Measurements from ENCODE around the gene NAGS. TPM values are rescaled to one million over a fixed set of nuclear protein-coding genes. Genes with fewer than 3 reads are reported as not detected.
"Not testable (repeated sequence)": the region's sequence is repeated elsewhere in the genome, so short reads cannot be mapped to it uniquely, and the experiment has no call there.

The NAGS gene, protein sequence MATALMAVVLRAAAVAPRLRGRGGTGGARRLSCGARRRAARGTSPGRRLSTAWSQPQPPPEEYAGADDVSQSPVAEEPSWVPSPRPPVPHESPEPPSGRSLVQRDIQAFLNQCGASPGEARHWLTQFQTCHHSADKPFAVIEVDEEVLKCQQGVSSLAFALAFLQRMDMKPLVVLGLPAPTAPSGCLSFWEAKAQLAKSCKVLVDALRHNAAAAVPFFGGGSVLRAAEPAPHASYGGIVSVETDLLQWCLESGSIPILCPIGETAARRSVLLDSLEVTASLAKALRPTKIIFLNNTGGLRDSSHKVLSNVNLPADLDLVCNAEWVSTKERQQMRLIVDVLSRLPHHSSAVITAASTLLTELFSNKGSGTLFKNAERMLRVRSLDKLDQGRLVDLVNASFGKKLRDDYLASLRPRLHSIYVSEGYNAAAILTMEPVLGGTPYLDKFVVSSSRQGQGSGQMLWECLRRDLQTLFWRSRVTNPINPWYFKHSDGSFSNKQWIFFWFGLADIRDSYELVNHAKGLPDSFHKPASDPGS
- 5.1 and 5.9 TPM in 2 replicates for total RNA-seq (2014; rRNA removed; shearing (Covaris generic))

DNA sequence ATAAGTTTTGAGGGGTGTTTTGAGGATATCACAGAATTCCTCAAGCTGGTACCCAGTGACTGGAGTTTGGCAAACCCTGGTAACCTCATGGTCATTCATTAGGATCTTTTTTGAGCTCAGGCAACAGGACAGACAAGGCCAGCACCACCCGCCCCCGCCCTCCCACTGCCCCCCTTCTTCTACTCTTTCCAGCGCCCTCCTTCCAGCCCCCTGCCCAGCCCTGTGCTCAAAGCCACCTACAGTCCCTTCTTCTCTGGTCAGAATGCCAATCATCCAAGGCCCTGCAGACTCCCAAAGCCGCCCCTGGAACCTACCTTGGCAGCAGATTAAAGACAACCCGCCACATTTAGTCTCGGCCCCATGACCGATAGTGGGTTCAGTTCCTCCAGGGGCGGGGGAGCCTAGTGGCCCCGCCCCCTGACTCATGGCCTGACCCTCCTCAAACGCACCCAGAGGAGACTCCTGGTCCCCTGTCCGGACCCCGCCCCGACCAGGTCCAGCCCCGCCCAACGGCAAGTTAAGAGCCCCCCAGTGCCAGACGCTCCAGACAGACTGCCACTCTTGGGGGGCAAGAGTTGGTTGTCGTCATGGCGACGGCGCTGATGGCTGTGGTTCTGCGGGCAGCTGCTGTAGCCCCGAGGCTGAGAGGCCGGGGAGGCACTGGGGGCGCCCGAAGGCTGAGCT, at the start of gene NAGS:
Gene NAGS (plus strand): TSS at position 546 of the 684 bp plus-strand sequence. CDS start 42 bp downstream, at position 588.
- H3K4me3 ChIP-seq (ENCODE audit: insufficient read depth, low read depth, low read length): peak within 1 kb of the TSS; percentile 59
- peaks cover 27% of the 10 kb centered on the region for H3K27me3 ChIP-seq (ENCODE audit: control insufficient read depth, insufficient read depth, low read length)
- DNase-seq: peak; percentile 87
- H3K36me3 ChIP-seq (replicated peaks; ENCODE audit: control insufficient read depth, insufficient read depth, low read length): no peaks in the 10 kb centered on the region

- Histone ChIP-seq H3K27me3 (ENCODE audit: control insufficient read depth, insufficient read depth, low read length) (peaks cover 21% of the 10 kb centered on the region), H3K36me3 (replicated peaks; ENCODE audit: control insufficient read depth, insufficient read depth, low read length) (no peaks in the 10 kb centered on the region), H3K4me3 (ENCODE audit: insufficient read depth, low read depth, low read length) (no peak overlapping the region)
- DNase-seq: no peak
Observed at GRCh38 chr17:43956222-43956621, 48.2 kb upstream of the NAGS start.

DNA sequence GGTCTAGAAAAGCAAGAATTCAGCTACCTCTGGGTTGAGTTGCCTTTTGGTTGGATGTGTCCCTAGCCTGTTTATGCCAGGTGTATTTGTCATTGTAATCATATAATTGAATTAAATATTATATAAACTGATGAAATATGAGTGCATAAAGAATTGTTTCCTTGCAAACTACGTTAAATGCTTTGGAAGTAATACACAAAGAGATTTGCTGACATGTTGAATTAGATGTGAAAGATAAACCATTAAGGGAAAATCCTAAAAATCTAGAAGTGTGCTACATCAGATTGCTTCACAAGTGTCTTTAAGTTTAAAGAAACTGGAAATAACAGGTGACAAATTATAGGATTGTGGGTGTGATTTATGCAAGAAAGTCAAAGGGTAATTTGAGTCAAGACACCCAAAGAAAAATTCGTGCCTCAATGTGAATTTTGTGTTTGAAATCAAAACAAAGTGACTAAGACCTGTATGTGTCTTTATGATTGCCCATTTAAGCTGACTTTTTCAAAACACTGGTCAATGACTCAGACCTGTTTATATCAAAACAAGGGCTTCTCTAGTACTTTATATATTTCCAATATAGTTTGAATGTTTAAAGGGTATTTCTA, 45.6 kb upstream of the NAGS start:
- DNase-seq: no peak
- no peaks in the 10 kb centered on the region for H3K36me3 ChIP-seq (replicated peaks; ENCODE audit: control insufficient read depth, insufficient read depth, low read length)
- H3K27me3 ChIP-seq (ENCODE audit: control insufficient read depth, insufficient read depth, low read length): peaks cover 10% of the 10 kb centered on the region
- H3K4me3 ChIP-seq (ENCODE audit: insufficient read depth, low read depth, low read length): no peak overlapping the region

DNA sequence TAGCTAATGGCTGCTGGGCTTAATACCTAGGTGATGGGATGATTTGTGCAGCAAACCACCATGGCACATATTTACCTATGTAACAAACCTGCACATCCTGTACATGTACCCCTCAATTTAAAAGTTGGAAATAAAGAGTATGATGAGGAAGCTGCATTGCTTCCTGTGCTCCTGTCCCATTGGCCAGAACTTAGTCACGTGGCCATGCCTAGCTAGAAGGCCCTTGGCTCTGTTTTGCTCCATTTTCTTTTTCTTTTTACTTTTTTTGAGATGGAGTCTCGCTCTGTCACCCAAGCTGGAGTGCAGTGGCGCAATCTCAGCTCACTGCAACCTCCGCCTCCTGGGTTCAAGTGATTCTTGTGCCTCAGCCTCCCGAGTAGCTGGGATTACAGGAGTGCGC, 43.1 kb upstream of the NAGS start:
- not testable (repeated sequence) for H3K27me3 ChIP-seq (ENCODE audit: control insufficient read depth, insufficient read depth, low read length); H3K36me3 ChIP-seq (replicated peaks; ENCODE audit: control insufficient read depth, insufficient read depth, low read length); DNase-seq; H3K4me3 ChIP-seq (ENCODE audit: insufficient read depth, low read depth, low read length)

DNA sequence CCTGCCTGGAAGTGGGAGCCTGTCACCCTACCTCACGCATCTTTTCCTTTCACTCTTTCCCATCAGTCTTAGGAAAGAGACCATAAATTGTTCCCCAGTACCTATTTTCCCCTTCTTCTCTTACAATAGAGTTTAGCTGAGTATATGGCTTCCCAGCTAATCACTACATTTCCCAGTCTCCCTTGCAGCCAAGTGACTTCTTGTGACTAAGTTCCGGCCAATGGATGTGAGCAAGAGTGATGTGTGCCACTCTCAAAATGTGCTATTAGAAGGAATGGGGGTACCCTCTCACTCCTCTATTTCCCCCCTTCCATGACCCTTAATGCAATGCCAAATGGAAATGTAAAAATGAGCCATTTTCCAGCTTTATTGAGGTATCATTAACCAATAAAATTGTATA, 42.5 kb upstream of the NAGS start:
- no peaks in the 10 kb centered on the region for H3K36me3 ChIP-seq (replicated peaks; ENCODE audit: control insufficient read depth, insufficient read depth, low read length)
- no peak overlapping the region for H3K4me3 ChIP-seq (ENCODE audit: insufficient read depth, low read depth, low read length)
- no peak for DNase-seq
- no peaks in the 10 kb centered on the region for H3K27me3 ChIP-seq (ENCODE audit: control insufficient read depth, insufficient read depth, low read length)

GRCh38 chr17:43962479-43962878, 41.9 kb upstream of the NAGS start:
- no peak for DNase-seq
- Histone ChIP-seq H3K36me3 (replicated peaks; ENCODE audit: control insufficient read depth, insufficient read depth, low read length) (no peaks in the 10 kb centered on the region), H3K4me3 (ENCODE audit: insufficient read depth, low read depth, low read length) (no peak overlapping the region), H3K27me3 (ENCODE audit: control insufficient read depth, insufficient read depth, low read length) (no peaks in the 10 kb centered on the region)

DNA sequence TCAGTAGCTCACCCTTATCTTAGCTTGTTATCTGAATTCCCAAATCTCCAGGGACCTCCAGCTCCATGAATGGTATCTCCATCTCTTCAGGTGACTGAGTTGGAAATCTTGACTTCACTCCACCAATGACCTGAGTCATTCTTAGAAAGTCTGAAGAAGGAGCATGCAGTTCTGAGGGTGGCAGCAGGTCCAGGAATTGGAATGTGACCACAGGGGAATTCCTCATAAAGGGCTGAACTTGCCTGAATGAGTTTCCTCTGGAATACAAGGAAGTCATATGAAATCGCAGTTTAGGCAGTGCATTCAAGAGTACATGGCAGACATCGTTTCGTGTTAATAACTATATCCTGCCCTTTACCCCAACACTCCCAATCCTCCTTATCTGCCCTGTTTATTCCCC, 38.1 kb upstream of the NAGS start:
- DNase-seq: no peak
- no peaks in the 10 kb centered on the region for H3K36me3 ChIP-seq (replicated peaks; ENCODE audit: control insufficient read depth, insufficient read depth, low read length)

GRCh38 chr17:43967251-43967875, 37.1 kb upstream of the NAGS start:
- H3K27me3 ChIP-seq (ENCODE audit: control insufficient read depth, insufficient read depth, low read length): no peaks in the 10 kb centered on the region
- no peak for DNase-seq
- H3K4me3 ChIP-seq (ENCODE audit: insufficient read depth, low read depth, low read length): no peak overlapping the region
- H3K36me3 ChIP-seq (replicated peaks; ENCODE audit: control insufficient read depth, insufficient read depth, low read length): no peaks in the 10 kb centered on the region

More for the DNA sequence above, 38.1 kb upstream of the NAGS start:
- Histone ChIP-seq H3K4me3 (ENCODE audit: insufficient read depth, low read depth, low read length) (no peak overlapping the region), H3K27me3 (ENCODE audit: control insufficient read depth, insufficient read depth, low read length) (no peaks in the 10 kb centered on the region)

- Histone ChIP-seq H3K4me3 (ENCODE audit: insufficient read depth, low read depth, low read length) (no peak overlapping the region), H3K36me3 (replicated peaks; ENCODE audit: control insufficient read depth, insufficient read depth, low read length) (no peaks in the 10 kb centered on the region), H3K27me3 (ENCODE audit: control insufficient read depth, insufficient read depth, low read length) (no peaks in the 10 kb centered on the region; the same call in 1 of the 2 replicates)
- DNase-seq: no peak
Observed at GRCh38 chr17:43970366-43970765, 34.1 kb upstream of the NAGS start.

DNA sequence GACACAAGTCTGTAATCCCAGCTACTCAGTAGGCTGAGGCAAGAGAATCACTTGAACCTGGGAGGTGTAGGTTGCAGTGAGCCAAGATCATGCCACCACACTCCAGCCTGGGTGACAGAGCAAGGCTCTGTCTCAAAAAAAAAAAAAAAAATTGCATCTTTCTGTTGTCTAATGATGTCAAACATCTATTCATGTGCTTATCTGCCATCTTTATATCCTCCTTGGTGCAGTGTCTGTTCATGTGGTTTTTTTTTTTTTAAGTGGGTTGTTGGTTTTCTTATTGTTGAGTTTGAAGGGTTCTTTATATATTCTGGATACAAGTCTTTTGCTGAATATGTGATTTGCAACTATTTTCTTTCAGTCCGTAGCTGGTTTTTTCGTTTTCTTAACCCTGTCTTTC, 33.0 kb upstream of the NAGS start:
- not testable (repeated sequence) for H3K27me3 ChIP-seq (ENCODE audit: control insufficient read depth, insufficient read depth, low read length); DNase-seq; H3K4me3 ChIP-seq (ENCODE audit: insufficient read depth, low read depth, low read length); H3K36me3 ChIP-seq (replicated peaks; ENCODE audit: control insufficient read depth, insufficient read depth, low read length)

- not testable (repeated sequence) for H3K36me3 ChIP-seq (replicated peaks; ENCODE audit: control insufficient read depth, insufficient read depth, low read length); H3K27me3 ChIP-seq (ENCODE audit: control insufficient read depth, insufficient read depth, low read length); DNase-seq; H3K4me3 ChIP-seq (ENCODE audit: insufficient read depth, low read depth, low read length)
Observed at GRCh38 chr17:43972444-43973212, 31.8 kb upstream of the NAGS start.

DNA sequence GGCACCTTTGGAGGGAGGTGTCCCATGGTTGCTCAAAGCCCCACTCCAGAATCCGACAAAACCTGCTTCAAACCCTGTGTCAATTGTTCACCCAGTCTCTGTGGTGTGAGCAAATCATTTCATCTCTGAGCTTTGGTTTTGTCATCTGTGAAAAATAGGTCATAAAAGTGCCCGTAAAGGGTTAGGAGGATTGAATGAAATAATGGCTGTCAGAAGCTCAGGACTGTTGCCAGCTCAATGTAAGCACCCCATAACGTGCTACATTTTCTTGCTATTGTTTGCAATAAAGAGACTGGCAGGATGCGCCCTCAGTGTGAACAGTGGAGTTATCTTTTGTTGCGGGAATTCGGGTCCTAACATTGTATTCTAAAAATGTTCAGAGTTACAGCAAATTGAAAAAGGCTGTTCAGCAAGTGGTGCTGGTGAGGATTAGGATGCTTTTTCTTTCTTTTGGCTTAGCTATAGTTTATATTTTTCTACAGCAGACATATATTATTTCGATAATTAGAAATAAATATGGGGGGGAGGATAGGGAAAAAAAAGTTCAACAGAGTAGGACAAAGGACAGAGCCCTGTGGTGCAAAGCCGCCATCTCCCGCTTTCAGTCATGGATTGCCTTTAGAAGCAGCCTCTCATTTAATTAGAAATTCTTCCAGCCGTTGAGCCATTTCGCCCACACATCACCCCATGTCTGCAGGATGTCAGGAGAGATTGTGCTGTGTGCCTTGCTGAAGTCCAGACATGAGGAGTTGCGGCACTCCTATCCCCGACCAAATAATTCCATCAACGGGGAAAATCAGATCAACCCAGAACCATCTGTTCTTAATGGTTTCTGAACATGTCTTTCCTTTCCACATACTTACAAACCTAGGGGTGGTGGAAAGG, 29.8 kb upstream of the NAGS start:
- H3K27me3 ChIP-seq (ENCODE audit: control insufficient read depth, insufficient read depth, low read length): no peaks in the 10 kb centered on the region; the same call in 1 of the 2 replicates
- no peaks in the 10 kb centered on the region for H3K36me3 ChIP-seq (replicated peaks; ENCODE audit: control insufficient read depth, insufficient read depth, low read length)
- no peak for DNase-seq
- H3K4me3 ChIP-seq (ENCODE audit: insufficient read depth, low read depth, low read length): no peak overlapping the region

DNA sequence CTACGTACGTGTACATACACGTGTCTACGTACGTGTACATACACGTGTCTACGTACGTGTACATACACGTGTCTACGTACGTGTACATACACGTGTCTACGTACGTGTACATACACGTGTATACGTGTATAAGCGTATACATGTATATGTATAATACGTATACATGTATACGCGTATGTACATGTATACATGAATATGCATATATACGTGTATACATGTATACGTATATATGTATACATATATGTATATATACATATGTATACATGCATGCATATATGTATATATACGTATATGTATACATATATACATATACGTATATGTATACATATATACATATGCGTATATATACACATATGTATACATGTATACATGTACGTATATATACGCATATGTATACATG, 28.5 kb upstream of the NAGS start:
- Histone ChIP-seq H3K4me3 (ENCODE audit: insufficient read depth, low read depth, low read length) (no peak overlapping the region), H3K27me3 (ENCODE audit: control insufficient read depth, insufficient read depth, low read length) (no peaks in the 10 kb centered on the region; the same call in 1 of the 2 replicates), H3K36me3 (replicated peaks; ENCODE audit: control insufficient read depth, insufficient read depth, low read length) (no peaks in the 10 kb centered on the region)
- no peak for DNase-seq

Data from H7 (cell line).